Measurements from ENCODE around the gene CCDC88C. TPM values are rescaled to one million over a fixed set of nuclear protein-coding genes. Genes with fewer than 3 reads are reported as not detected.

The CCDC88C gene
- polyA plus RNA-seq, 1 donor (not counting 4 experiments of a cell fraction or from before 2014, with no cell fraction given), result 2.4 TPM

DNA sequence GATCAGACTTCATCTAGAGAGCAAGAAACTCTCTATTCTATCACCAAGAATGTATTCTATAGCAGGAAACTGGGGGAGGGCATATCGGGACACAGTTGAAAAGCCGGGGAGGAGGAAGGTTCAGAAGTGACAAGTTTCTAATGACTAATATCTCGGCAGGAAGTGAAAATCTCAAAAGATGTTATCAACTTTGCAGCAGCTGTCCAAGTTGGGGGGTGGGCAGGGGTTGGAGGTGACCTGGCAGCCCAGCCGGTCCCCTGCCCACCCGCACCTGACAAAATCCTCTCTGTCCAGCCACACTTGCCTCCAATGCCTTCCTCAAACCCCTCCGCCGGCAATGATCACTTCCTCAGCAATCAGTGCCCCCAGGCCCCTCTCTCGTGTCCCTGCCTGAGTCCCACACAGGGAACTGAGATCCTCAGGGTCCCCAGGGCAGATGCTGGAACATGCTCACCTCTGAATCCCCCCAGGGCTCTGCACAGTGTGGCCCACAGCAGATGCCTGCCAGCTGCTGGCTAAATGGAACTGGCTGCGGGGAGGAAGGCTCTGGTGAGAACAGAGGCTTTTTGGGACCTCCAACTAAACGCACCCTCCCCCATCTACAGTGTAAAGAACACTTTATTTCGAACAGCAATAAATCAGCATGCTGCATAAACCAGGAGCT, 43.9 kb downstream of the CCDC88C start:
- Histone ChIP-seq H2AFZ (ENCODE audit: control insufficient read depth, low read length) (no peak overlapping the region), H3K4me3 (ENCODE audit: control insufficient read depth in 2 of 3, extremely low read depth in 1 of 3, insufficient read depth in 2 of 3, low read depth in 1 of 3, low read length in 3 of 3) (no peak overlapping the region), H3K4me1 (ENCODE audit: control insufficient read depth, extremely low read depth, insufficient read depth, low read length) (peaks cover 25% of the 10 kb centered on the region), H3K27me3 (ENCODE audit: control insufficient read depth, extremely low read depth, insufficient read depth, low read length) (no peaks in the 10 kb centered on the region), H3K9me1 (ENCODE audit: control insufficient read depth, extremely low read depth, insufficient read depth, low read length) (no peaks in the 10 kb centered on the region), H3K4me2 (ENCODE audit: control insufficient read depth, extremely low read depth, insufficient read depth, low read depth, low read length) (no peak overlapping the region), H3K9me3 (ENCODE audit: control insufficient read depth, low read depth, low read length) (no peaks in the 10 kb centered on the region), H4K20me1 (ENCODE audit: control insufficient read depth, extremely low read depth, insufficient read depth, low read length) (no peaks in the 10 kb centered on the region), H3K36me3 (ENCODE audit: control insufficient read depth in 2 of 2, extremely low read depth in 1 of 2, insufficient read depth in 2 of 2, low read length in 2 of 2) (no peaks in the 10 kb centered on the region), H3K9ac (ENCODE audit: control insufficient read depth, extremely low read depth, insufficient read depth, low read length) (no peak overlapping the region), H3K79me2 (ENCODE audit: control insufficient read depth, insufficient read depth, low read length) (no peaks in the 10 kb centered on the region), H3K27ac (ENCODE audit: control insufficient read depth, insufficient read depth, low read length) (no peak overlapping the region)
- dilution Hi-C loops (cut with MboI; ENCODE audit: extremely low pct_ligation_motif_present, low sequenced_read_pairs), result no loop called here
- FAIRE-seq, result no peak
- DNase-seq (ENCODE audit: low read depth, low spot score), result no peak
- no peak for TF ChIP-seq EZH2 (IDR thresholded peaks at IDR 0.05; ENCODE audit: low read length)
- TF ChIP-seq, protein P1, sequence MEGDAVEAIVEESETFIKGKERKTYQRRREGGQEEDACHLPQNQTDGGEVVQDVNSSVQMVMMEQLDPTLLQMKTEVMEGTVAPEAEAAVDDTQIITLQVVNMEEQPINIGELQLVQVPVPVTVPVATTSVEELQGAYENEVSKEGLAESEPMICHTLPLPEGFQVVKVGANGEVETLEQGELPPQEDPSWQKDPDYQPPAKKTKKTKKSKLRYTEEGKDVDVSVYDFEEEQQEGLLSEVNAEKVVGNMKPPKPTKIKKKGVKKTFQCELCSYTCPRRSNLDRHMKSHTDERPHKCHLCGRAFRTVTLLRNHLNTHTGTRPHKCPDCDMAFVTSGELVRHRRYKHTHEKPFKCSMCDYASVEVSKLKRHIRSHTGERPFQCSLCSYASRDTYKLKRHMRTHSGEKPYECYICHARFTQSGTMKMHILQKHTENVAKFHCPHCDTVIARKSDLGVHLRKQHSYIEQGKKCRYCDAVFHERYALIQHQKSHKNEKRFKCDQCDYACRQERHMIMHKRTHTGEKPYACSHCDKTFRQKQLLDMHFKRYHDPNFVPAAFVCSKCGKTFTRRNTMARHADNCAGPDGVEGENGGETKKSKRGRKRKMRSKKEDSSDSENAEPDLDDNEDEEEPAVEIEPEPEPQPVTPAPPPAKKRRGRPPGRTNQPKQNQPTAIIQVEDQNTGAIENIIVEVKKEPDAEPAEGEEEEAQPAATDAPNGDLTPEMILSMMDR (optimal IDR thresholded peaks at IDR 0.05 in 1 of 3, IDR thresholded peaks at IDR 0.05 in 1 of 3, conservative IDR thresholded peaks at IDR 0.05 in 1 of 3; ENCODE audit: extremely low read depth in 1 of 3, insufficient read depth in 2 of 3, low read length in 3 of 3), result no peak

DNA sequence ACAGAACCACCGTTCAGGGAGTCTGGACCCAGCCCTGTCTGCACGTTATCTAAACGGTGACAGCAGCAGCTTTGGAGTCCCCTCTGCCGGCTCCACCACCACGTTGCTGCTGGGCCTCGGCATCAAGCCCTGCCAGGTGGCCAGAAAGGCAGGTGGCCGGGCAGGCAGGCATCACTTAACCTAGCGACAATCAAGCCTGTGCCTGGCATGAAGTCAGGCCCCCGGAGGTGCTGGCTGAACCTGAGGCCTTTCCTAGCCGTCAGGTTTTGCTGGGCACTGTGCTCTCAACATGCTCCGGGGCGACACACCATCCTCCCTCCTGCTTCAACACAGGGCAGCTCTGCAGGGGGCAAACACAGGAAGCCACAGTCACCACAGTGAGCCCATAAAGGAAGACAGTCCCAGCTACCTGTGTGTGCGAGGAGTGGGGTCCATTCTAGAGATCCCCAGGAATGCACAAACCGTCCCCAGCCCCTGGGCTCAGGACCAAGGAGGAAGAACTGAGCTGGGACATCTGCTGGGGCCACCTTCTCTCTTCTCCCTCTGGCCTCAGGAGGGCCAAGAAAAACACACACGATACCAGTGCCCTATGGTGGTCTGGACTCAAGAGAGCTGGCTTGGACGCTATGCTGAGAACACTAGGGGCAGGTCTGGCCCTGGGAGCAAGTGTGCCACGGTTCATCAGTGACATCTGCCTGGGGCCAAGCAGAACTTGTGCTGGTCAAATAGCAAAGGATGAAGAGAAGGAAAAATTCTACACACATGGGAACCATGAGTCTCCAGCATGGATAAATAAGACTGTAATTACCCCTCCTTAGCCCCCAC, 44.7 kb downstream of the CCDC88C start:
- peaks cover 25% of the 10 kb centered on the region for H3K4me1 ChIP-seq (ENCODE audit: control insufficient read depth, extremely low read depth, insufficient read depth, low read length)
- H3K4me3 ChIP-seq (ENCODE audit: control insufficient read depth in 2 of 3, extremely low read depth in 1 of 3, insufficient read depth in 2 of 3, low read depth in 1 of 3, low read length in 3 of 3), result no peak overlapping the region
- H3K27ac ChIP-seq (ENCODE audit: control insufficient read depth, insufficient read depth, low read length), result no peak overlapping the region
- H3K4me2 ChIP-seq (ENCODE audit: control insufficient read depth, extremely low read depth, insufficient read depth, low read depth, low read length), result no peak overlapping the region
- dilution Hi-C loops (cut with MboI; ENCODE audit: extremely low pct_ligation_motif_present, low sequenced_read_pairs), result no loop called here
- DNase-seq (ENCODE audit: low read depth, low spot score) (no peak), FAIRE-seq (no peak)
- no peak overlapping the region for H2AFZ ChIP-seq (ENCODE audit: control insufficient read depth, low read length)
- H3K9me1 ChIP-seq (ENCODE audit: control insufficient read depth, extremely low read depth, insufficient read depth, low read length), result no peaks in the 10 kb centered on the region
- H3K9me3 ChIP-seq (ENCODE audit: control insufficient read depth, low read depth, low read length), result no peaks in the 10 kb centered on the region
- H3K36me3 ChIP-seq (ENCODE audit: control insufficient read depth in 2 of 2, extremely low read depth in 1 of 2, insufficient read depth in 2 of 2, low read length in 2 of 2), result no peaks in the 10 kb centered on the region
- H4K20me1 ChIP-seq (ENCODE audit: control insufficient read depth, extremely low read depth, insufficient read depth, low read length), result no peaks in the 10 kb centered on the region
- no peaks in the 10 kb centered on the region for H3K79me2 ChIP-seq (ENCODE audit: control insufficient read depth, insufficient read depth, low read length)
- no peaks in the 10 kb centered on the region for H3K27me3 ChIP-seq (ENCODE audit: control insufficient read depth, extremely low read depth, insufficient read depth, low read length)
- TF ChIP-seq, protein P1 (optimal IDR thresholded peaks at IDR 0.05 in 1 of 3, IDR thresholded peaks at IDR 0.05 in 1 of 3, conservative IDR thresholded peaks at IDR 0.05 in 1 of 3; ENCODE audit: extremely low read depth in 1 of 3, insufficient read depth in 2 of 3, low read length in 3 of 3), result no peak
- TF ChIP-seq EZH2 (IDR thresholded peaks at IDR 0.05; ENCODE audit: low read length), result no peak
- no peak overlapping the region for H3K9ac ChIP-seq (ENCODE audit: control insufficient read depth, extremely low read depth, insufficient read depth, low read length)

Measured in keratinocyte (primary cell).